Measurements from ENCODE around the gene FRMD1. TPM values are rescaled to one million over a fixed set of nuclear protein-coding genes. Genes with fewer than 3 reads are reported as not detected.

Gene FRMD1
- total RNA-seq, 2 experiments from 2014 or later = not detected

GRCh38 chr6:168120390-168121302 lies 41.6 kb upstream of the FRMD1 start:
- Mint-ChIP-seq H3K27ac (no peak overlapping the region), H3K4me1 (peaks cover 3% of the 10 kb centered on the region), H3K36me3 (ENCODE audit: low read depth) (no peaks in the 10 kb centered on the region), H3K4me3 (no peak overlapping the region), H3K9me3 (ENCODE audit: low read depth) (peaks cover 3% of the 10 kb centered on the region), H3K27me3 (no peaks in the 10 kb centered on the region)
- POLR2A ChIA-PET = no interaction called here
- CTCF ChIA-PET = no interaction called here
- peak; percentile 81 for ATAC-seq
- intact Hi-C loops (cut with DNase I, micrococcal nuclease) = no loop called here
- DNase-seq = peak; percentile 55

GRCh38 chr6:168119539-168119938 lies 40.5 kb upstream of the FRMD1 start:
- Mint-ChIP-seq H3K4me3 (no peak overlapping the region), H3K27me3 (peaks cover 2% of the 10 kb centered on the region), H3K4me1 (peaks cover 3% of the 10 kb centered on the region), H3K27ac (no peak overlapping the region), H3K9me3 (ENCODE audit: low read depth) (peaks cover 3% of the 10 kb centered on the region), H3K36me3 (ENCODE audit: low read depth) (no peaks in the 10 kb centered on the region)
- intact Hi-C loops (cut with DNase I, micrococcal nuclease) = no loop called here
- no peak for ATAC-seq
- CTCF ChIA-PET = no interaction called here
- DNase-seq = no peak
- POLR2A ChIA-PET = no interaction called here

GRCh38 chr6:168118935-168119334 lies 39.9 kb upstream of the FRMD1 start:
- Mint-ChIP-seq H3K36me3 (ENCODE audit: low read depth) (no peaks in the 10 kb centered on the region), H3K27ac (no peak overlapping the region), H3K9me3 (ENCODE audit: low read depth) (peaks cover 3% of the 10 kb centered on the region), H3K4me1 (peaks cover 3% of the 10 kb centered on the region), H3K27me3 (peaks cover 2% of the 10 kb centered on the region), H3K4me3 (no peak overlapping the region)
- DNase-seq (no peak), ATAC-seq (no peak)
- ChIA-PET POLR2A (no interaction called here), CTCF (interaction anchor here (0.6 kb wide), 1 partner anchor 49 kb away, joined by 3 read pairs; no protein-coding TSS in a partner anchor)
- intact Hi-C loops (cut with DNase I, micrococcal nuclease) = no loop called here

- Mint-ChIP-seq H3K4me1 (peaks cover 3% of the 10 kb centered on the region), H3K27me3 (peaks cover 2% of the 10 kb centered on the region), H3K9me3 (ENCODE audit: low read depth) (peaks cover 2% of the 10 kb centered on the region), H3K27ac (no peak overlapping the region), H3K36me3 (ENCODE audit: low read depth) (no peaks in the 10 kb centered on the region), H3K4me3 (no peak overlapping the region)
- DNase-seq (no peak), ATAC-seq (no peak)
- intact Hi-C loops (cut with DNase I, micrococcal nuclease) = no loop called here
- POLR2A ChIA-PET = no interaction called here
- CTCF ChIA-PET = no interaction called here
Measured at GRCh38 chr6:168117942-168118341, 38.9 kb upstream of the FRMD1 start.

- Mint-ChIP-seq H3K36me3 (ENCODE audit: low read depth) (no peaks in the 10 kb centered on the region), H3K9me3 (ENCODE audit: low read depth) (no peaks in the 10 kb centered on the region), H3K27ac (no peak overlapping the region), H3K4me3 (no peak overlapping the region), H3K4me1 (peaks cover 3% of the 10 kb centered on the region), H3K27me3 (peaks cover 2% of the 10 kb centered on the region)
- POLR2A ChIA-PET = no interaction called here
- CTCF ChIA-PET = no interaction called here
- intact Hi-C loops (cut with DNase I, micrococcal nuclease) = no loop called here
- DNase-seq = no peak
- ATAC-seq = no peak
Measured at GRCh38 chr6:168116975-168117899, 38.2 kb upstream of the FRMD1 start.

- CTCF ChIA-PET = no interaction called here
Measured at GRCh38 chr6:168116438-168116974, 37.5 kb upstream of the FRMD1 start.

GRCh38 chr6:168115748-168116437 lies 36.9 kb upstream of the FRMD1 start:
- ChIA-PET POLR2A (no interaction called here), CTCF (no interaction called here)
- Mint-ChIP-seq H3K36me3 (ENCODE audit: low read depth) (no peaks in the 10 kb centered on the region), H3K27ac (no peak overlapping the region), H3K9me3 (ENCODE audit: low read depth) (no peaks in the 10 kb centered on the region), H3K4me1 (no peaks in the 10 kb centered on the region), H3K27me3 (peaks cover 2% of the 10 kb centered on the region), H3K4me3 (no peak overlapping the region)
- no peak for ATAC-seq
- intact Hi-C loops (cut with DNase I, micrococcal nuclease) = no loop called here
- DNase-seq = no peak

More at GRCh38 chr6:168116438-168116974, 37.5 kb upstream of the FRMD1 start:
- H3K4me1 Mint-ChIP-seq = peaks cover 3% of the 10 kb centered on the region
- no peaks in the 10 kb centered on the region for H3K9me3 Mint-ChIP-seq (ENCODE audit: low read depth)
- ATAC-seq = no peak
- no peak overlapping the region for H3K4me3 Mint-ChIP-seq
- intact Hi-C loops (cut with DNase I, micrococcal nuclease) = no loop called here
- no peaks in the 10 kb centered on the region for H3K36me3 Mint-ChIP-seq (ENCODE audit: low read depth)
- DNase-seq = no peak
- no peak overlapping the region for H3K27ac Mint-ChIP-seq
- POLR2A ChIA-PET = no interaction called here
- peaks cover 2% of the 10 kb centered on the region for H3K27me3 Mint-ChIP-seq

- DNase-seq = no peak
- H3K4me1 Mint-ChIP-seq = no peaks in the 10 kb centered on the region
- CTCF ChIA-PET = no interaction called here
- ATAC-seq = no peak
- no peaks in the 10 kb centered on the region for H3K36me3 Mint-ChIP-seq (ENCODE audit: low read depth)
- H3K9me3 Mint-ChIP-seq (ENCODE audit: low read depth) = no peaks in the 10 kb centered on the region
- peaks cover 2% of the 10 kb centered on the region for H3K27me3 Mint-ChIP-seq
- no peak overlapping the region for H3K4me3 Mint-ChIP-seq
- no peak overlapping the region for H3K27ac Mint-ChIP-seq
- POLR2A ChIA-PET = no interaction called here
- intact Hi-C loops (cut with DNase I, micrococcal nuclease) = no loop called here
Measured at GRCh38 chr6:168113226-168113625, 34.2 kb upstream of the FRMD1 start.

- H3K9me3 Mint-ChIP-seq (ENCODE audit: low read depth) = no peaks in the 10 kb centered on the region
- ChIA-PET CTCF (no interaction called here), POLR2A (no interaction called here)
- H3K27me3 Mint-ChIP-seq = peaks cover 2% of the 10 kb centered on the region
- H3K4me1 Mint-ChIP-seq = no peaks in the 10 kb centered on the region
- no peak for DNase-seq
- no peaks in the 10 kb centered on the region for H3K36me3 Mint-ChIP-seq (ENCODE audit: low read depth)
- ATAC-seq = no peak
- H3K27ac Mint-ChIP-seq = no peak overlapping the region
- H3K4me3 Mint-ChIP-seq = no peak overlapping the region
- intact Hi-C loops (cut with DNase I, micrococcal nuclease) = no loop called here
Measured at GRCh38 chr6:168111911-168112310, 32.9 kb upstream of the FRMD1 start.

- POLR2A ChIA-PET = no interaction called here
- H3K27ac Mint-ChIP-seq = no peak overlapping the region
- intact Hi-C loops (cut with DNase I, micrococcal nuclease) = no loop called here
- CTCF ChIA-PET = no interaction called here
- H3K4me3 Mint-ChIP-seq = no peak overlapping the region
- H3K9me3 Mint-ChIP-seq (ENCODE audit: low read depth) = no peaks in the 10 kb centered on the region
- no peak for ATAC-seq
- no peaks in the 10 kb centered on the region for H3K4me1 Mint-ChIP-seq
- no peak for DNase-seq
- H3K36me3 Mint-ChIP-seq (ENCODE audit: low read depth) = no peaks in the 10 kb centered on the region
- H3K27me3 Mint-ChIP-seq = peaks cover 4% of the 10 kb centered on the region
Measured at GRCh38 chr6:168110437-168110836, 31.4 kb upstream of the FRMD1 start.

GRCh38 chr6:168109171-168109570 lies 30.2 kb upstream of the FRMD1 start:
- ChIA-PET POLR2A (no interaction called here), CTCF (no interaction called here)
- Mint-ChIP-seq H3K4me3 (no peak overlapping the region), H3K27me3 (peaks cover 6% of the 10 kb centered on the region), H3K4me1 (no peaks in the 10 kb centered on the region), H3K9me3 (ENCODE audit: low read depth) (no peaks in the 10 kb centered on the region), H3K27ac (no peak overlapping the region), H3K36me3 (ENCODE audit: low read depth) (no peaks in the 10 kb centered on the region)
- ATAC-seq = no peak
- DNase-seq = no peak
- intact Hi-C loops (cut with DNase I, micrococcal nuclease) = no loop called here
